GM18907 (cell line): ENCODE results near the gene APPL1.
"Not testable (repeated sequence)": the region's sequence is repeated elsewhere in the genome, so short reads cannot be mapped to it uniquely, and the experiment has no call there.

ENCODE experiments used
- ATAC-seq: cut with Tn5 transposase; IDR thresholded peaks from one replicate; pipeline ENCODE4 v1.9.1; 2021; ENCODE audit warnings: mild to moderate bottlenecking, moderate library complexity; ENCODE audit not compliant: unreplicated experiment

APPL1 gene

DNA sequence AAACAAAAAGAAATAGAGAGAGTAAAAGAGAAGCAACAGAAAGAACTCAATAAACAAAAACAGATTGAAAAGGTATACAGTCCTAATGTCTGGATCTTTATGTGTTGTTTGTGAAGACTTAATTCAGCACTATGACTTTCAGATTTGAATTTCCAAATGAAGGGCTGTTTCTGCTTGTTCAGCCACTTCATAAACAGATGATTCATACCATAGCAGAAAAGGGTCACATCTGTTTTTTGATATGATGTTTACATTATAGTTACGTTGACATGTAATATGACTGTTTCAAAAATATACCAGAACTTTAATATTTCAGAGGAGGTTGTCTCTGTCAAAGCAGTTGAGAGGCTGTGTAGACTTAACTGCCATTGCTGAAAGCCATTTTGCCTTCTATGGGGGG lies 40.9 kb downstream of the APPL1 start:
- no peak for ATAC-seq

DNA sequence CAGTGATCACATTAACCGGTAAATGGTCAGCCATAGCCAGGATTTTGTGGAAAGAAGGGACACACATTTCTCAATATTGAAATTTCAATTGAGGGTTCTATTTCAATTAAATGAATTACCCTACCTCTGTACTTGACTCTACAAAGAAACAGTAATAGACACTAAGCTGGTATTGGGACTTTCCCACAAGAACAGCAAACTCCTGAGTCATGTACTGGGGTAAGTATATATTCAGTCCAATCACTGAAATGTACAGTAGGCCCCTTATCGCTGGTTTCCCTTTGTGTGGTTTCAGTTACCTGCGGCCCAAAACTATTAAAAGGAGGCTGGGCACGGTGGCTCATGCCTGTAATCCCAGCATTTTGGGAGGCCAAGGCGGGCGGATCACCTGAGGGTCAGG lies 47.3 kb downstream of the APPL1 start:
- no peak for ATAC-seq

DNA sequence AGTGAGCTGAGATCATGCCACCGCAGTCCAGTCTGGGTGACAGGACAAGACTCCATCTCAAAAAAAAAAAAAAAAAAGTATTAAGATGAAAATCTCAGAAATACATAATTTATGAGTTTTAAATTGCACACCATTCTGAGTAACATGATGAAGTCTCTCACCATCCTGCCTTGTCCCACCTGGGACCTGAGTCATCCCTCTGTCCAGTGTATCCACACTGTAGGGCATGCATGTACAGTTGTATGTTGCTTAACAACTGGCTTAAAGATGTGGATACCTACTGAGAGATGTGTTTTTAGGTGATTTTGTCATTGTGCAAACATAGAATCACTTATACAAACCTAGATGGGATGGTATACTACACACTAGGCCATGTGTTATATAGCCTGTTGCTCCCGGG lies 47.9 kb downstream of the APPL1 start:
- no peak for ATAC-seq

DNA sequence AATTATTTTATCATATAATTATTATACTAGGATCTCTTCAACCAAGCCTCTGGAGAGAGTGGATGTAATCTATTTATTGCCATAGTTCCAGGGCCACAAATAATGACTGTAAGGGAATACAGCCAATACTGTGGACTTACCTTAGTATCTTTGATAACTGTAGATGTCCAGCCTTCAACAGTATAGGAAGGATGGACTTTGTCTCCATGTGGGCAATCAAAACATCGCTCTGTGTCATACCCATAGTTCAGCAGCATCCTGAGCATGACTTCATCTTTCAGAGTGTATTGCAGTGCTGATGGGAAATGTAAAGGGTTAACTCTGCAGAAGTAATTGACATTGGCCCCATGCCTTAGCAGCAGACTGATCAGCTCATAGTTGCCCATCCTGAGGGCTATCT lies 50.7 kb downstream of the APPL1 start:
- no peak for ATAC-seq

DNA sequence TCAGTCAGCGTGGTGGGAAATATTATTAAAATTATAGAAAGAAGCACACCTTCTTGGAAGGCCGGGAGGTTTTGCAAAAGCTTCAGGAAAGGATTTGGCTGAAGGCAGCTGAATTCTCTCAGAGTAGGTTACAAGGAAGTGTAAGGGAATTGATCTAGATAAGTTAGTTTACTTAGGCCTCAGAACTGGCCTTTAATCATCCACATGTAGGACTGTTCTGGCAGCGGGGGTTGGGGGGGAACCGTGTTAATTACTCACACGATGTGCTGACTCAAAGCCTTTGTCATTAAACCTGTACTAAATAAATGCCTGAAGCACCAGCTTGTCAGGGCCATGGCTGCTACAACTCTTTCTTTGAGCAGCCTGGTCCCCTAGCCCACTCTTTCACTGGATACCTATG lies 52.2 kb downstream of the APPL1 start:
- ATAC-seq = no peak

DNA sequence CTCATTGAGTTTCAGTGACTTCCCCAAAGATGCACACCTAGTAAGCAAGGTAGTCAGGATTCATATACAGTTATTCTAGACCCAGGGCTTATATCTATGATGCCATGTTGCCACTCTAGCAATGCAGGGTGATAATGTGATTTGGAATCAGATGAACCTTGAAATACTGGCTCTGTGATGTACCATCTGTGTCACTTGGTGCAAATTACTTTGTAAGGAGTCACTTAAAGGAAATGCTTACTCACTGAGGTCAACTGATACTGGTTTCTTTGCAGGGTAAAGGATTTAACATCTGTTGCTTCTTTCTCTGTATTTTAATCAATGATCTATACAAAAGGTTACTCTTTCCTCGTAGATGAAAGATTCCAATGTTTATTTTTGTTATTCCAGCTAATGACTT lies 54.2 kb downstream of the APPL1 start:
- ATAC-seq = no peak

DNA sequence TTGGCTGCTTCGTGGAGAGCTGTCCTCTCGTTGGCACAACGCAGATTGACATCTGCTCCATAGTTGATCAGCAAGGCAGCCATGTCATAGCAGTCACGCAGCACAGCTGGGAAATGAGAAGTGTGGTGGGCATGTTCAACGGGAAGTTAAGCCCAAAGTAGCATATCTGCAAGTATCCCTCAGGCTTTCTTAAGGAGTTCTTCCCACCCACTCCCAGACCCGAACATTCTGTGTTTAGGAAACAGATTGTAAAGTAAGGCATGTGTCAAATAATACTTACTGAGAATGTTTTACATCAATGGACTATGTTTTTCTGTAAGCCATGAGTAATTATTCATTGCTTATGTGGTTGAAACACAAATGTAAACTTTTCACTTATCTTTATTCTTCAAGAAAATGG lies 55.8 kb downstream of the APPL1 start:
- no peak for ATAC-seq

DNA sequence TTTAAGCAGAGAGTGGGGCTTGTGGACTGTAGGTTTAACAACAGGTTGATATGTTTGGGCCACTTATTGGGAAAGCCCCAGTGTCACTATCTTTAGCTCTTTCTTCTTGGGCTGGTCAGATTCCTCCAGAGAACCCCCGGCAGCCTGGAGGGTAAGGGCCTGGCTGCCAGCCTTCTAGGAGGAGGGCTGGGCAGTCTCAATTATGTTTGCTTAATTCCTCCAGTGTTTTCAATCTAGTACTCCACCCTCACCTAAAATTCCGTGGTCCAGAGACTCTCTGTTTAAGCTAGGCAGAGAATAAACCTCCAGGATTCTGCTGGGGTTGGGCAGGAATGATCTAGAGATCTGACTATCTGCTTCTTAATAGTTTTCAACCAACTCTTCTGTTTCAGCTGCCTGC lies 59.7 kb downstream of the APPL1 start:
- no peak for ATAC-seq

DNA sequence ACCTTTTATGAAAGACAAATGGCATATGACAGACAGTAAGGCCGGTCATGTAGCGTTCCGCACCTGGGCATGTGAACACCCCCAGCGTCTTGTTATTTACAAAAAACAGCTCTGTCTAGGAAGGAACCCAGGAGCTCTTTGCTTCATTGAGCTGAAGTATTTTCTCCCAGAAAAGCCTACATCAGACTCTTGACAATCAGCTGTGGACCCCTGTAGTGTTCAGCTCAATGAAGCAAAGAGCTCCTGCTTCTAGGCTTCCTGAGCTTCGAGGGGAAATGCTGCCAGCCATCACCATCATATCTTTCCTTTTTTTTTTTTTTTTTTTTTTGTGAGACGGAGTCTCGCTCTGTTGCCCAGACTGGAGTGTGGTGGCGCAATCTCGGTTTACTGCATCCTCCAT lies 60.9 kb downstream of the APPL1 start:
- ATAC-seq = no peak

DNA sequence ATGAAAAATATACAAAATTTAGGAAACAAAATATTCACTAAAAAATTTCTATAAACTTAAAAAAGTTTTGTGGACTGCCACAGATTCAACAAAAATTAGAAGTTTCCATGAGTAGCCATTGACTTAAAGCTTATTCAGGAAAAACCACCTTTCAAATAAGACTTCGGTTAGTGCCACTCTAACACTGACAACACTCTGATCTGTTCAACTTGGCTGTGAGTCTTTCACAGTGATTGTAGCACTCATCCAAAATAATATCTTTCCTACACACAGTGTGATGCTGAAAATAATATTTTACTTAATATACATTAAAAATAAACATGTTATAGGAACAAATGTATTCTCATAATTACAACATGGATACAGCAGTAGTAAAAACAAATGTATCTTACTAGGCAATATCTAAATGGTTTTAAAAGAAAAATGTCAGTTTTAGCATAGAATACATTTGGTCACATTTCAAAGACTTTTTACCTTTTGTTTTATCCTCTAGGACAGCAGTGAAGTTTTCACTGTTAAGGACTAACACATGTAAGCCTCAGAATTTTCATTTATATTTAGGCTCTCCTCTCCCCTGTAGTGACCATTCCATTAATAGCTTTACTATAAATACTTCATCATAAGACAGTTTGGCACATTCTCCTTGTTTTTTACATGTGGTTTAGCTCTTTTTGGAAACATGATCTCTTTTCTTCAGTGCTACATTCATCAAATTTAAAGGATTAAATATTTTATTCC lies 64.8 kb downstream of the APPL1 start, which contains the start of gene ASB14:
ASB14 (minus strand) TSS at position 527 of the 738 bp plus-strand sequence. CDS start 652 bp downstream, outside the sequence.
- ATAC-seq = no peak

DNA sequence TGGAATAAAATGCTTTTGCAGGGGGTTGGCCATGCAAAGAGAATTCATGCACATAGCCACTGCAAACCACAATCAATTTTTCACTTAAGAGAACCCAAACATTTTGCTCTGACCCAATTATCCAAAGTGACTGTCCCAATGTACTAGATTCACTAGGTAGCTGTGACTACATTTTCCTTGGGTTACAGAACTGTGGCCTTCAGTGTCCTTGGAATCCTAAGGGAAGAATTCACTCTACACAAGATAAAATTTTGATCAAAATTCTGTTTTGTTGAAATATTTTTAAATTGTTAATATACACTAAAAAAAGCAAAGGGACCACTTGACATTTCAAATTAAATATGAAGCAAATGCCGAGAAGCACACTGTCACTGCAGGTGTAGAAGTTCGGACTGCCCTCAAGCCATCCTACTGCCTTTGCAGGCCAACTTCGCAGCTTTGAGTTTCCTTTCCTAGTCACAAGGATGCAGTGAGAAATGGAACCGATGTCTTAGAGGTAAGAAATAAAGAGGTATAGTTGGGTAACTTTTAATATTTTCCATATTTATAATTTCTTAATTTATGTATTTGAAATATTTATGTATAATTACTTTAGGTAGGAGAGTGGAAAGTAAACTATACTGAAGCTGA lies 65.5 kb downstream of the APPL1 start:
- ATAC-seq = no peak

DNA sequence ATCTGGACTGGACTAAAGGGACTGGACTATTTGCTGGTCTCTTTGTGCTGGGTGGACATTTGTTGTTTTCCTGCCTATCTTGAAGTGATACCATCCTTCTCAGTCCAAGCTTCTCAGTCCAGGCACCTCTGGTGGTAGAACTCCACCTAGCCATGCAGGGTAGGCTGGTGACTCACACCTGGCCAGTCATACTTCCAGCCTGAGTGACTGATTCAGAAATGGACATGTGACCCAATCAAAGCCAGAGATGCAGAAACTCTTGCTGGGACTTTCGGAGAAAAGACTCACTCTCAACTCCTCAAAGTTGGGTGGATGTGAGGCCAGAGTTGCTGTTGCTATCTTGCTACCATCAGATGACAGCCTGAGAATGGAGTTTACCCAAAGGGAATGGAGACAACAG lies 70.5 kb downstream of the APPL1 start:
- no peak for ATAC-seq

DNA sequence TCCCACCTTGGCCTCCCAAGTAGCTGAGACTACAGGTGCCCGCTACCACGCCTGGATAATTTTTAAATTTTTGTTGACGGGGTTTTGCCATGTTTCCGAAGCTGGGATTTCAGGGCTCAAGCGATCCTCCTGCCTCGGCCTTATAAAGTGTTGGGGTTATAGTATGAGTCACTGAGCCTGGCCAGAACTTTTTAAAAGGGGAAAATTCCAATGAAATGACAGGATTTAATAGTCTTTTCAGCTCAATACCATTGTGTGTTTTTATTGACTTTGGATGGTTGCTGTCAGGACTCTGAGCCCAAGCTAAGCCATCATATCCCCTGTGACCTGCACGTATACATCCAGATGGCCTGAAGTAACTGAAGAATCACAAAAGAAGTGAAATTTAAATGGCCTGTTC lies 76.0 kb downstream of the APPL1 start:
- not testable (repeated sequence) for ATAC-seq

DNA sequence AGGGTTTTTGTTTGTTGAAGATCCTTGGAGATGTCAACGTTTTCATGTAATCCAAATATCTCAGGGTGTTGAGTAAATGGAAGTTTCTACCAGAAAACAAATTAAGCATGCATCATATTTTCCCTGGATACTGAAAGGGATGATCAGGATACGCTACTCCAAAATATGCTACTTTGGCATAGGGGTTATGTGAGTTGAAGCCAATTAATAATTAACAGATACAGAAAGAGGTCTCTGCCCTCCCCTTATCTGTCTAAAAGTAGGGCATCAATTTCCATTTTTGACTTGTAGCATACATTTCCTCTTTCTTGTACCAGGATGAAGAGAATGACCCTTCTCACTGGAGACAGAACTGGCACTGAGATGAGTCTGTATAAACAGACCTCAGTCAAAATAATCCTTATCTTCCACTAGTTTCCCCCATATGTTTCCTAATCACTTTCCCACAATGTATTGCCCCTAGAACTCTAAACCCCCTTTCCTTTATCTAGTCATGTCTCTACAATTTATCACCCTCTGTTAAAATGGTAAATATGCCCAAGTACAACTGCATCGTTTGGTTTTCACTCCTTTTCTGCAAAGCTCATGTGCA lies 82.3 kb downstream of the APPL1 start:
- no peak for ATAC-seq

DNA sequence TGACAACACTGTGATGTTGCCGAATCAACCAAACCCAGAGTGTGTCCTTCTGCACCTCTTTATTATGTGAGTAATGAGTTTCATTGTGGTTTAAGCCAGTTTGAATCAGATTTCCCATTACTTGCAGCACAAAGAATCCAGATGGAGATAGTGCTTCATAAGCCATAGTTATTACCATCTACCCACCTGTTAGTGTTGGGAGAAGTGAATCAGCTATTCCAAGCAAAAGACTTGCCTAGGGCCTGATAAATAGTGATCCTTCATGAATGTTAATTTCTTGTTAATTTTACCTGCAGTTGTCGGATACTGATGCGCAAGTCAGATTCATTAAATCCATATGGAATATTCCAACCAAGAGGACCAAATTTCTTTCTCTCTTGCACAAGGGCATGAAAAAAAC lies 86.7 kb downstream of the APPL1 start:
- no peak for ATAC-seq
